ENCODE measurements around the gene RAB7B. TPM values are rescaled to one million over a fixed set of nuclear protein-coding genes. Genes with fewer than 3 reads are reported as not detected.
A peak's percentile ranks its signal among the peaks of the same experiment; 100 is the strongest.

Gene RAB7B
- total RNA-seq, 1 donor from 2014 or later, result 18.9 TPM

DNA sequence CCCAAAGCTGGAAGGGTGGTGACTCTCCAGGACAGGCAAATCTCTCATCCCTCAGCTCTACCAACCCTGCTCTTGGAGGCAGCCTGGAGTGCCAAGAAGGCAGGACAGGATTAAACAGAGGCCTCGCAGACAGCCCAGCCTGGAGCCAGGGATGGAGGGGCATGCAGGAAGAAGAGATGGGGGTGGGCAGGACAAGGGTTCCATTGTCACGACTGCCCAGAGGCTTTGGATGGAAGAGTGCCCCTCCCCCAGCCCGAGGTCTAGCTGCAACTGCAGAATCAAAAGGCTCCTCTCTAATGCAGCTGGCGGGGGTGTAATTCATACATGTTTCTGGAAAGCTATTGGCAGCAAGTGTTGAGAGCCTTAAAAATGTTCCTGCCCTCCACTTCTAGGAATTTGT, 8.8 kb downstream of the RAB7B start:
- no peak for ATAC-seq

DNA sequence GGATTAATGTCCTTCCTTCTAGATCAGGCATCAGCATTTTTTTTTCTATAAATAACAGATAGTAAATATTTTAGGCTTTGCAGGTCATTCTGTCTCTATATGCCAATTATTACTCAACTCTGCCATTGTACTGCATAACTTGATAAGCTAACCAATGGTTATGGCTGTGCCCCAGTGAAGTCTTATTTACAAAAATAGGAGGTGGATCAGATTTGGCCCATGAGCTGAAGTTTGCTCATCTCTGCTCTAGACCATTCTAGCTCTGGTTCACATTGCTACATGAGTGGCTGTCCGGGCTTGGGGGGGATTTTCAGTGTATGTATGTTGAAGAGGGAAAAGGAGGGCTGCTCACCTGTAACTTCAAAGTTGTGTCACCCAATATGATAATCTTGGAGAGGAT, 10.1 kb downstream of the RAB7B start:
- ATAC-seq, result no peak

DNA sequence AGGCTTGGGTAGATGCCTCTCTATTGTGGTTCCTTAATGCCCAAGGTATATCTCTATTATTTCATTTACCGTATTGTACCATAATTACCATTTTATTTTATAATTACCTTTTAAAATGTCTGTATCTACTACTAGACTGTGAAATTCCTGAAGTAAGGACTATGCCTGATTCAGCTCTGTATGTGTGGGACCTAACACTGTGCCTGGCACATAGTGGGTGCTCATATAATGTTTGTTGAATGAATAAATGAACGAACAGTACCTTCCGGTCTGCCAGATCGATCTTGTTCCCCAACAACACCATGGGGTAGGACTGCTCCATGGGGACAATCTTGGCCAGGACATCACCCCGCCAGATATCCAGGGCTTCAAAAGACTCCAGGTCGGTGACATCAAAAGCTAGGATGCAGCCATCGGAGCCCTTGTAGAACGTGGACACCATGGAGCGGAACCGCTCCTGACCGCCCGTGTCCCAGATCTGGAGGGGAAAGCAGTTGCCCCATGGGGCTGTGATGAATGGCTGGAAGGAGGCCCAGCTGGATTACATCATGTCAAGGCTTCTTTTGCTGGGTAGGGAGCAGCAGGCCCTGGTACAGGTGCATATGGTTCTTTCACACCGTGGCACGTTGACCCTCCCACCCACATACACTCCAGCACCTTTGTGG, 10.8 kb downstream of the RAB7B start:
- ATAC-seq, result no peak

DNA sequence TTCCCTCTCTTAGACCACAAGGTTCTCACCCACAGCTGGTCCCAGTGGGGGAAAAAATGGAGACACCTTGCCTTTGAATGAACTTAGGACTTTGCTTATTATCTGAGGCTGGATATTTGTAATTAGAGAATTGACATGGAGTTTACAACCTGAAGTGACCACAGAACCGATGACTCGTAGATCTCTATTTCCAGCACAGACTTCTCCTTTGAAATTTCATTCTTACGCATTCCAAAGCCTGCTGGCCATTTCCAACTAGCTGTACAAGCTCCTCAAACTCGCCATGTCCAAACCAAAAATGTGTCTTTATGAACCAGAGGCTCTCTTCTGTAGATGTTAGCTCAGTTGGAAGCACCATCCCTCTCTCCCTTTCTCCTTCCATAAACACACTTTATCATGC, 12.0 kb downstream of the RAB7B start:
- ATAC-seq, result no peak

DNA sequence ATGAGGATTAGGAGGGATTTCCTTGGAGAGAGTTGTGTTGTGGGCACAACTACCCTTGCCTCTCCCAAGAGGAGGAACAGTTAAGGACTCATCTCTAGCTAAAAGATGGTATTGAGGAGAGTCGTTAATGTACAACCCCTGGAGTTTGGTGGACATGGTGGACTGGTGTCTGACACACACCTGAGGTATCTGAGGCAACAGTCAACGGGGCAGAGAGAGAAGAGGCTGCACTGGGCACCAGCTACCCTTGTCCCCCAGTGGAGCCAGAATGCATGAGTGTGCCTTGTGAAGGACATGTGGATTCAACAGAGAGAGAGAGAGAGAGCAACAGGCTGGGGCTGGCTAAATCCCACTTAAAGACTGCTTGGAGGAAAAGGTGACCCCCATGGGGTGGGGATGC, 13.0 kb downstream of the RAB7B start:
- ATAC-seq, result no peak

DNA sequence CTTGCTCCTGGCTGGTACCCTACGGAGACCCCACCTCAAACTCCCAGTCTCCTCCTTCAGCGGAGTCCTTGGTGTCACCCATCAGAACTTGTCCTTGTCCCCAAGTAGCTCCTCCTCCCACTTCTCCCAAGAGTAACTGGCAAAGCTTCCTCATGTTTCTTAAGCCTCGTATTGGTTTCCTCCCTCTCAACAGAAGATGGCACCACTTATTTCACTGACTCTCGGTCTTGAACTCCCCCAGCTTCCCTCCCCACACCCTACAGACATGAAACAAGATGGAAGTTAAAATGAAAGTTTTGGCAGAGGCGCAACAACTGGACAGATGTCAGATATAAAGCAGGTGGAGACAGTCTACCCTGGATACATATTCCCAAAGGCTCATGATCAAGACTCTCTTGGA, 13.4 kb downstream of the RAB7B start:
- ATAC-seq, result no peak

DNA sequence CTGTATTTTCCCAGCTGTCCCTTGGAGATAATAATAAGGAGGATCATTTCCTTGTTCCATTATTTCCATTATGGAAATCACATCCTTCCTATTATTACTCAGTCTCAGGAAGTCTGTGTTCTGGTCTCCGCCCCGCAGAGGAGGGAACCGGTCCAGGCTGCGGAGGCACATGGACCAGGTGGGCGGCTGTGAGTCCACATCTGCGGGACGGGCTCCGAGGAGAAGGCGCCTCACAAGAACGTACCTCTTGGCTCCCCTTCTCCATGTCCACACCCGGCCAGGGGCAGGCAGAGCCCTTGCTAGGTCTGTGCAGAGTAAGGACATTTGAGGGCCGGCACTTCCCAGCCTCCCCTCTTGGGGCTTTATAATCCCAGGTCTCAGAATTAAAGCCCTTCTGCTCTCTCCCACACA, 14.6 kb downstream of the RAB7B start:
- ATAC-seq, result no peak

DNA sequence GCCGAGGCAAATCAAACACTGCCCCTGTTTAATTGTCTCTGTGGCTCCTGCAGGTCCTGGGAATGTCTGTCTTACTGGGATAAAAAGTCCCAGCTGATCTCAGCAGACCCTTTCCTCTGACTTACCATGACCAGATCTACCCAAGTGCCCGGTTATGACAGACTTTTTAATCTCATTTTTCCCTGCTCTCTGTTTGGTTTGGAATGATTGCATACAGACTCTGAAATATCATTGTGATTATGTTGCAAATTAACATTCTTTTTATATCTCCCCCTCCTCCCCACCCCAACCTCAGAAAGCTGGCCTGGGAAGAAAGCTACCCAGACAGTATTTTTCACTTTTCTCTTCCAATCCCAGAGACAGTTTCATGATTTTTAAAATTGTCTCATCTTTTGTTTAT, 16.3 kb downstream of the RAB7B start:
- ATAC-seq, result no peak

DNA sequence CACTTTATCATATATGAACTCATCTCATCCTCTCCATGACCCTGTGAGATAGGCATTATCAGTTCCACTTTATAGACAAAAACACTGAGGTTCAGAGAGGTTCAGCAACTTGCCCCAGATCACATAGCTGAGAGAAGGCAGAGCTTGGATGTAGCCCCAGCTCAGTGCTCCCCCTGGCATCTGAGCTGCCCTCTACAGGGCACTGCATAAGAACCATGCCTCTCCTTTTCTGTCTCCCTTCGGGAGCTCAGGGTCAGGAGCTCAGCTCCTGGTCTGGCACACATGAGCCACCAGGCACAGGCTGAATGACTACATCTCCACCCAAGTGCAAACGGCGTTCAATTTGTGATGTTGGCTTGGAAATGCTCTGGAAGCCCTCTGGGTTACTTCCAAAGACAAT, 16.9 kb downstream of the RAB7B start:
- no peak for ATAC-seq

DNA sequence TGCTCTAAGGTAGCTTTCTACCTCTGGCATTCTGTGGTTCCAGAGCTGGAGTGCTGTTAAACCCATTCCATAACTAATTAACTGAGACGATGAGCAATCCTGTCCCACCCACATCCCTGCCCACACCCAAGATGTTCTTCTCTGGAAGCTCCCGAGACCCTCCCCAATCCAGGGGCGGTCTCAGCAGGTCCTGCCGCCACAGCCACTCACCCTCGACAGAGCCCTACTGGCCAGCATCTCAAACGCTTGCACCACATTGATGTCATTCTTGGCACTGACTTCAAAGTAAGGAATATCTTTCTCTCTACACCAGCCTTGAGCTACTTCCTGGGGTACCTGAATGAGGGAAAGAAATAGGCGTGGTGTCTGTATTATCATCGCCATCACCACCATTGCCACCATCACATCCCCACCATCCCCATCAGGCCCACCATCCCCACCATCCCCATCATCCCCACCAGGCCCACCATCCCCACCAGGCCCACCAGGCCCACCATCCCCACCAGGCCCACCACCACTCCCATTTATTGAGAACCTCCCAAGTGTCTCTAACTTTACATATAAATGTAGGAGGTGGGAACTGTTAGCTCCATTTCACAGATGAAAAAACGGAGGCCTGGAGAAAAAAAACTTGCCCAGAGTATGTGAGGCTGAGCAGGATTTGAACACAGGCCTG, 17.7 kb downstream of the RAB7B start:
- no peak for ATAC-seq

DNA sequence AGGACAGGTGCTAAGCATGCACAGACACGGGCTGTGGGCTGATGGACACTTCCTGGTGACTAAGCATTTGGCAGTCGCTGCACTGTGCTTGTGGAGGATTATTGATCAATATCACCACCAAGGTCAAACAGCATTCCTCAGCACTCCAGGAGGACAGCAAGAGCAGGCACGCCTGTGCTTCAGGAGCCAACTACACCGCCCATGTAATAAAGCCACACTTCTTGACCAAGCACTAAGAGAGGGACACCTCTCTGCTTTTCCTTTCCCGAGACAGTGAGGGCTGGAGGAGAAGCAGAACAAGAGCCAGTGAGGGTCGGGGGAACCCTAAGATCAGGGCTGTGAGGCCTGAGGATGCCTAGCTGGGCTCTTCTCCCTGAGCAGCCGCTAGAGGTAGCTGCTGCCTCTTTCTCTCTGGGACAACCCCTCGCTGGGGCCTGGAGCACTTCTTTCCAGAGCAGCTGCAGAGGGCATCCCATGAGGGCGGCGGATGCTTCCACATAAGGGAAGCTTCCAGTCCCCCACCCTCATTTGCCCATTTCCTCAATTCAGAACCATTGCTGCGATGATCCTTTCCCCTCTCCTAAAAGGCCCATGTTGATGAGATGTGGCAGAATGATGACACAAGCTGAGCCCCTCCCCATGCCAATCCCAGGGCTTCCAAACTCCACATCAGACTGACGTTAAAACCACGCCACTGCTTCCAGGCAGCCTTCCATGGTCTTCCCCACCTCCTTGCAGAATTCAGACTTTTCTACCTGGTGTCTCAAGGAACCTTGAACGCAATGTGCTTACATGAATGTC, 19.1 kb downstream of the RAB7B start:
- peak; percentile 92 for ATAC-seq

DNA sequence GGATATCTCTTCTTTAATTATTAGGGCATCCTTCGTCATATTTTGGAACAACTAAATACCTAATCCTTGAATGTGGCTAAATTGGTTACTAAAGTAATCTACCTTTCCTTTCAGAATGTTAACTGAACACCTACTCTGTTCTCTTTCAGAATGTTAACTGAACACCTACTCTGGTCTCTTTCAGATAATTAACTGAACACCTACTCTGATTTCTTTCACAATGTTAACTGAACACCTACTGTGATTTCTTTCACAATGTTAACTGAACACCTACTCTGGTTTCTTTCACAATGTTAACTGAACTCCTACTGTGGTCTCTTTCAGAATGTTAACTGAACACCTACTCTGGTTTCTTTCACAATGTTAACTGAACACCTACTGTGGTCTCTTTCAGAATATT, 21.9 kb downstream of the RAB7B start:
- ATAC-seq, result no peak

DNA sequence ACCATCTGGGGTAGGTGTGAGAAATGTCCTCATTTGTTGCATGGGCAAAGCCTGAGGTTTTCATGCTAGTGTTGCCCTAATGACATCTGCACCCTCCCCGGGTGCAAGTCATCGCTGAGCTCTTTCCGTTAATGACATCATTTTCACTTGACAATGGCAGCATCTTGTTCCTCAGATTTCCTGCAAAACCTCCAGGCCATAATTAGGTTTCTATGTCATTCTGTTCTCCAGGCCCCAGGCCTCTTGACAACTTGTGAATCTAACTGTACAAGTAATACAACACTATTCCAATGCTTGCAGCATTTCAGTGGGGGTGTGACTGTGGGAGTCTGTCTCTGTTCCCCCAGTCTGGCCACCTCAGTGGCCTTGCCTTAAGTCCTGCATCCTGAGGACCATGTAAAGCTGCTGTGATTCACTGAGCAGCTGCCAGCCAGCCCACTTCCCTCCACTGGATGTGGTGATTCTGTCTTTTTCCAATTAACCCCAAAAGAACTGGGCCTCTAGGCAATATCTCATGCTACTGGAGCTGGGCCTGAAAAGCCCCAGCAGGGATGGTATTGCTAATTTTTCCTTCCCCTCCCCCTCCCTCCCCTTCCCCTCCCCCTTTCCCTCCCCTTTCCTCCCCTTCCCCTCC, 22.8 kb downstream of the RAB7B start:
- ATAC-seq, result no peak

DNA sequence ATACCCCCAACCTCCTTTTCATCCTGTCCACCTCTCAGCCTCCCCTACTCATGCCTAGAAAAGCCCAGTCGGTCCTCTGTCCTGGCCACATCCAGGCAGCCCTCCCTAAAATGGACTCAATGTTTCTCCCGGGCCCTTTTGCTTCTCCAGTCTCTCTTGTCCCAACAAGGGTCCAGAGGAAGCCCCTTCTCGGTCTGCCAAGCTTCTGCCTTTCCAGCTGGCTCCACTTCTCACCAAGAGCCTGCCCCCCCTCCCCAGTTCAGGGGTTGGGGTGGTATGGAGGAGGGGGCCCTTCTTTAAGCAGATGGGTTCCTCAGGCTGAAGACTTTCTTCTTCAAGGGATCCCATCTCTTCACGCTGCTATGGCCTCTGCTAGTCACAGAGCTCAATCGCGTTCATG, 23.9 kb downstream of the RAB7B start:
- no peak for ATAC-seq

DNA sequence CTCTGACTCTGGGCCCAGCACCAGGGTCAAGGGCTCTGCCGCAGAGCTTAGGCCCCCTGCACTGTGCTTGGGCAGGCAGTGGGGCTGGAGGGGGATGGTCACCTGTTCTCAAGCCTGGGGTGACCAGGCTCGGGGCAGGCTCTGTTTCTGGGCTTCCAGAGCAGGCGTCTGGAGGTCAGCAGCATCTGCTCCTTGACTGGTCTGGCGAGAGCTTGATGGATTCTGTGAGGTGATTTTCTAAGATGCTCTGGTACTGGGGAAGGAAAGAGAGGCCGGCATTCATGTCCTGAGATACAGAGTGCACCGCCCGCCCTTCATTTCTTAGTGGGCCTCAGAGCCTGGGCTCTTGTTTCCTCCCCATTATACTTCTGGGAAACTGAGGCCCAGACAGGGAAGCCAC, 24.5 kb downstream of the RAB7B start:
- ATAC-seq, result no peak

DNA sequence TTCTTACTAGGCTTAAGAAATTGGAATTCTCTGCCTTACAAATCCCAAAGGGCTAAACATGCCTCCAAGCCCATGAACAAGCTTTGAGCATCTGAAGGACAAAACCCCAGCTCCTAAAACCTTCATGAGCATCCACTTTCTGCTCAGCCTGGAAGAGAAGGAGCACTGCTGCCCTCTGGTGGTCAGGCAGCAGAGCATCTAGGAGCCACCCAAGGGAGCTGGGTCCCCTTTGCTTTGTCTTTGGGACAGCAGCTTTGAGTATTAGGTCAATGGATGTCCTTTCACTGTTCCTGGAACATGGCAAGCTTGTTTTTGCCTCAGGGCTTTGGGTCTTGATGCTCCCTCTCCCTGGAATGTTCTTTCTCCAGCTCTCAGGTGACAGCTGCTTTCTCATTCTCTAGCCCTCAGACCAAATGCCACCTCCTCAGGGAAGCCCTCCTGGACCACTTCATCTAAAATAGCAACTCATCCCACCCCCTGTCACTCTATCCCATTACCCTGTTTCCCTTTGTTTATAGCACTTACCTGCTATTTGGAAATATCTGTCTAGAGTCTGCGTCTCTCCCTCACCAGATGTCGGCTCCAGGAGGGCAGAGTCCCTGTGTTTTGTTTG, 25.7 kb downstream of the RAB7B start:
- peak; percentile 72 for ATAC-seq

DNA sequence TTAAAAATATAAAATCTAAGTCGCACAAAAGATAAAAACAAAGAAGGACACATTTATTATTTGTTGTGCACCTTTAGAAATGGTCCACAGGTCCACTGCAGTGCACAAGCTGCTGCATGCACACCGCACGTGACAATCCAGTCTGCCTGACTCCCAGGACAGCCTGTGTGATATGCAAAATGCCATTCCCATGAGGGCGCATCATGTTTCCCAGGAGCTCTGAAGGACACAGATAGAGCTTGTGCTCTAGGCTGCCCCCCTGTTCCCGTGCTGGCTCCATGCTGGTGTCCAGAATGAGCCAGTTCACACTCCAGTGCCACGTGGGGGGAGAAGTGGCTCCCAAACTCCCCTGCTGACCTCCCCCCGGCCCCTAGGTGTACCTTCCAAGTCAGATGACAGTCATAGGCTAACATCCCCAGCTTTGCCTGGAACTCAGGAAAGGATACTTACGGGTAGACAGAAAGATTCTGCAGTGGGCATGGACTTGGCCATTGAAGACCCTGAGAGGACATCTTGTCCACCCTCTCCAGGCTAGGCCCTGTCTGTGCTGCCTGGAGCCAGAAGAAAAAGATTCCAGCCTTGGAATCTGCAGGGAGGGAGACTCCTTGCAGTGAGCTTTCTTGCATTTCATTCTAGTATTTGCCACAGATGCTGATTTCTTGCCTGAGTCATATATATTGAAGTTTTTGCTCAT, 26.3 kb downstream of the RAB7B start:
- ATAC-seq, result no peak

DNA sequence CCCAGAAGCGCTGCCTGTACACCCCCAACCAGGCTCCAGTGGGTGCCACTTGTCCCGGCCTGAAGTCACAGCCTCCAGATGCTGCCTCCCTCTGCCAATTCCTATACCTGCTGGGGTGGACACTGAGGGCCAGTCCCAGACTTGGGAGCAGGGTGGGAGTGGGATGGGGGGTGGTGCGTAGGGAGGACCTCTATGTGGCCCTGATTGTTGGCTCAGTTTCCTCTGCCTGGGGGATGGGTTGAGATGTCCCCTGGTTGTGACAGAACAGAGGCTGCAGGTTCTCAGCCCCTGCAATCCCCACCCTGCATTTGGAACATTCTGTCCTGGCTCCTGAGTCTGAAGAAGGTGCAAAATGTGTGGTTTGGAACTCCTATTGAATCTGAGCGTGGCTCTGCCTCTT, 27.2 kb downstream of the RAB7B start:
- no peak for ATAC-seq

DNA sequence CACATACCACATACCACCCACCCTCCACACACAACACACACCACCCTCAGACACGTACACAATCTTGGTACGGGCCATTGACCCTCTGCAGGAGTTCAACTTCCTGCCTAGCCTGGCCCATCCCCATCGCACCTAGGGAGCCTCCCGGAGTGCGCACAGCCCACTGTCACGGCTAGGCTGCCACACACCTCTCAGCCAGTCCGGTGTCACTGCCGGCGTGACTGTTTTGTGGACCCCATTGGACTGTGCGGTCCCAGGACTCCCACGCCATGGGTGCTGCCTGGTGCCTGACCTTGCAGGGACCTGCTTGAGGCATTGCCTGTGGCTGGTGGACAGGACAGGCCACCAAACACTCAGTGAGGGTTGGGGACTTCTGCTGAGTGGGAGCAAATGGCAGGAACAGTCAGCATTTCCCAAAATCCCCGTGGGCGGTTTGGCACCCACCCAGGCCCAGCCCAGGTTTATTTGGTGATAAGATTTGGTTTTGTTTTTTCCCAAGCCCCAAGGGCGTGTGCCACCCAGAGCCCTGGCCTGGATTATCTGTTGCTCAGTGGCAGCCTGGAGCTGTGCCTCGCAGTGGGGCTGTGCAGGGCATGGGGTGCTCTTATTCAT, 27.7 kb downstream of the RAB7B start:
- peak; percentile 34 for ATAC-seq

DNA sequence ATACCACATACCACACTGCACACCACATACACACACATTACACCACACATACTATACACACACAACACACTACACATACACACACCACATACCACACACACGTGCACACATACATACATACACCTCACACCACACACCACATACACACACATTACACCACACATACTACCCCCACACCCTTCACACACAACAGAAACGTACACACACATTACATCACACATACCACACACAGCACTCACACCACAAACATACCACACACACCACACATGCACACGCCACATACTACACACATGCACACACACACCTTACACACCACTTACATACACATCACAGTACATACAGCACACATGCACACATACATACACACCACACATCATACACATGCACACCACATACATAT, 28.5 kb downstream of the RAB7B start:
- ATAC-seq, result no peak

DNA sequence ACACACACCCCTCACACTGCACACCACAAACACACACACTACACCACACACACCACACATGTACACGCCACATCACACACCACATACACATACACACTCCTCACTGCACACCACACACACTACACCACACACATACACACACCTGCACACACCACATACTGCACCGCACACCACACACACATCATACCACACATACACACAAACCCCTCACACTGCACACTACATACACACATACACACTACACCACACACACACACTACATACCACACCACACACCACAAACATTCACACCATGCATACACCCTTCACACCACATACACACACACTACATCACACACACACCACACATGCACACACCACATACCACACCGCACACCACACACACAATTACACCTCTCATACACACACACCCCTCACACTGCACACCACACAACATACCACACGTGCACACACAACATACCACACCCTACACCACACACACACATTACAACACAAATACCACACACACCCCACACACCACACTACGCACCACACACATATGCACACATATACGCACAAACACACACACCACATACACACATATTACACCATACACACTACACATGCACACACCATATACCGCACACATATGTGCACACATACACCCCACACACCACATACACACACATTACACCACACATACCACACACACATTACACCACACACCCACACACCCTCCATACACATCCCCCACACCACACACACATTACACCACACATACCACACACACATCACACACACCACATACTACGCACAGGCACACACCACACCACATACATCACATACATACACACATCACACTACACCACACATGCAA, 29.6 kb downstream of the RAB7B start:
- ATAC-seq, result no peak

Data from esophagus mucosa (tissue), 1 donor.